GM21786 (cell line): ENCODE results near the gene LRRC72.
"Not testable (repeated sequence)": the region's sequence is repeated elsewhere in the genome, so short reads cannot be mapped to it uniquely, and the experiment has no call there.

Experiments
- ATAC-seq: cut with Tn5 transposase; IDR thresholded peaks from one replicate; pipeline ENCODE4 v1.9.1; 2021; ENCODE audit not compliant: unreplicated experiment

The LRRC72 gene

GRCh38 chr7:16526742-16527540 is at the start of gene LRRC72:
TSS of gene LRRC72 (plus strand) at chr7:16526825. CDS start at chr7:16526953, 128 bp downstream.
- no peak for ATAC-seq

GRCh38 chr7:16479161-16479560 is 47.5 kb upstream of the LRRC72 start:
- ATAC-seq, result no peak

GRCh38 chr7:16479591-16479990 is 47.0 kb upstream of the LRRC72 start:
- ATAC-seq, result no peak

- no peak for ATAC-seq
Measured at GRCh38 chr7:16484453-16485158, 42.0 kb upstream of the LRRC72 start.

GRCh38 chr7:16491148-16491547 is 35.5 kb upstream of the LRRC72 start:
- ATAC-seq, result no peak

GRCh38 chr7:16492513-16493062 is 34.0 kb upstream of the LRRC72 start:
- ATAC-seq, result no peak

GRCh38 chr7:16493266-16493665 is 33.4 kb upstream of the LRRC72 start:
- ATAC-seq, result no peak

GRCh38 chr7:16494551-16494950 is 32.1 kb upstream of the LRRC72 start:
- ATAC-seq, result no peak

GRCh38 chr7:16494955-16495719 is 31.5 kb upstream of the LRRC72 start:
- no peak for ATAC-seq

- no peak for ATAC-seq
Measured at GRCh38 chr7:16498122-16498521, 28.5 kb upstream of the LRRC72 start.

- no peak for ATAC-seq
Measured at GRCh38 chr7:16502303-16502702, 24.3 kb upstream of the LRRC72 start.

GRCh38 chr7:16504019-16504418 is 22.6 kb upstream of the LRRC72 start:
- no peak for ATAC-seq

- not testable (repeated sequence) for ATAC-seq
Measured at GRCh38 chr7:16506422-16506821, 20.2 kb upstream of the LRRC72 start.

- ATAC-seq, result no peak
Measured at GRCh38 chr7:16509829-16510228, 16.8 kb upstream of the LRRC72 start.

- ATAC-seq, result no peak
Measured at GRCh38 chr7:16511314-16511713, 15.3 kb upstream of the LRRC72 start.

GRCh38 chr7:16512097-16512496 is 14.5 kb upstream of the LRRC72 start:
- ATAC-seq, result no peak

- no peak for ATAC-seq
Measured at GRCh38 chr7:16514271-16514670, 12.4 kb upstream of the LRRC72 start.

GRCh38 chr7:16514729-16515128 is 11.9 kb upstream of the LRRC72 start:
- no peak for ATAC-seq

- no peak for ATAC-seq
Measured at GRCh38 chr7:16515785-16516685, 10.6 kb upstream of the LRRC72 start.

GRCh38 chr7:16519985-16520384 is 6.6 kb upstream of the LRRC72 start:
- ATAC-seq, result not testable (repeated sequence)
